HG03378 (cell line): Measurements from ENCODE around the gene TCP1.
"Not testable (repeated sequence)": the region's sequence is repeated elsewhere in the genome, so short reads cannot be mapped to it uniquely, and the experiment has no call there.

Experiments
- ATAC-seq: cut with Tn5 transposase; IDR thresholded peaks from one replicate; pipeline ENCODE4 v1.9.1; 2021; ENCODE audit warnings: mild to moderate bottlenecking, moderate library complexity; ENCODE audit not compliant: unreplicated experiment

TCP1 gene

DNA sequence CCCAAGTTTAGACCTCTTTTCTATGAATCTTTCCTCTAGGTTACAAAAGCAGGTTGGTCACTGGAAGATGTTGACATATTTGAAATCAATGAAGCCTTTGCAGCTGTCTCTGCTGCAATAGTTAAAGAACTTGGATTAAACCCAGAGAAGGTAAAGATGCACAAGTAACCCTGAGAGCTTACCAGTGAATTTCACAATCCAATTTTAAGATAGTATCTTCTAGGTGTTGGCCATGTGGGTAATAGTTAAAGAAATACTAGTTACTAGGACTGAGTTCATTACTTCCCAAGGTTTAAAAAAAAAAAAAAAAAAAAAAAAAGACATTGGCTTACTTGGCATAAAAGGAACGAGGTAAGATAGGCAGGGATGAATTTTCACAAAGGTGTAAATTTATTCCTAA lies 11.3 kb downstream of the TCP1 start:
- no peak for ATAC-seq

DNA sequence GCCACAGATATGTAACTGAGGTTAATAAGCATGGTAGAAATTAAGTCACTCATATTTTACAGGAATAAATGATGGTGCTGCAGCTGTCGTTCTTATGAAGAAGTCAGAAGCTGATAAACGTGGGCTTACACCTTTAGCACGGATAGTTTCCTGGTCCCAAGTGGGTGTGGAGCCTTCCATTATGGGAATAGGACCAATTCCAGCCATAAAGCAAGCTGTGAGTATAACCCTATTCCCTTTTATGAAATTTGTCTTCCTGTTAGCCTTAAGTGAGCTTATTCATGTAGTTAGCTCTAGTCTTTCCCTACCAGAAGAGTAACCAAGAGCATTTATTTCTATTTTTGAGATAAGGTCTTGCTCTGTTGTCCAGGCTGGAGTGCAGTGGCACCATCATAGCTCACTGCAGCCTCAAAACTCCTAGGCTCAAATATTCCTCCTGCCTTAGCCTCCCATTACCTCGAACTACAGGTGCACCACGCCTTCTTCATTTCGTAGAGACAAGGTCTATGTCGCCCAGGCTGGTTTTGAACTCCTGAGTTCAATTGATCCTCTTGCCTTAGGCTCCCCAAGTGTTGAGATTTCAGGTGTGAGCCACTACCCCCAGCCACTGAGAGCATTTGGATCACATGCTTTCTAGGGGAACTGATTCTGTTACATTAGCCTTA lies 12.0 kb downstream of the TCP1 start:
- ATAC-seq = no peak

GRCh38 chr6:159772196-159772595 lies 17.2 kb downstream of the TCP1 start:
- ATAC-seq = no peak

- ATAC-seq = no peak
These were observed 19.9 kb downstream of the TCP1 start for GRCh38 chr6:159769470-159769869.

DNA sequence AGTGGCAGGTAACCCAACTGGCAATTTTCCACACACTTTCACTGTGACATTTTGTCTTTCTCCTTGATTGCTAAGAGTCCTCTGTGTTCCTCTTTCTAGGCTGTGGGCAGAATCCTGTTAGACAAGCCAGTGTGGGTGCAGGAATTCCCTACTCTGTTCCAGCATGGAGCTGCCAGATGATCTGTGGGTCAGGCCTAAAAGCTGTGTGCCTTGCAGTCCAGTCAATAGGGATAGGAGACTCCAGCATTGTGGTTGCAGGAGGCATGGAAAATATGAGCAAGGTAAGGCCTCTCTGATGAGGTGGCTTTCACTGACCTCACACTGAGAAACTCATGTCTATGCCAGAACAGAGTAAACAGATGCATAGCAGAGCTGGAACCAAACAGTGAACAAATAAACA lies 22.5 kb downstream of the TCP1 start:
- ATAC-seq = no peak

DNA sequence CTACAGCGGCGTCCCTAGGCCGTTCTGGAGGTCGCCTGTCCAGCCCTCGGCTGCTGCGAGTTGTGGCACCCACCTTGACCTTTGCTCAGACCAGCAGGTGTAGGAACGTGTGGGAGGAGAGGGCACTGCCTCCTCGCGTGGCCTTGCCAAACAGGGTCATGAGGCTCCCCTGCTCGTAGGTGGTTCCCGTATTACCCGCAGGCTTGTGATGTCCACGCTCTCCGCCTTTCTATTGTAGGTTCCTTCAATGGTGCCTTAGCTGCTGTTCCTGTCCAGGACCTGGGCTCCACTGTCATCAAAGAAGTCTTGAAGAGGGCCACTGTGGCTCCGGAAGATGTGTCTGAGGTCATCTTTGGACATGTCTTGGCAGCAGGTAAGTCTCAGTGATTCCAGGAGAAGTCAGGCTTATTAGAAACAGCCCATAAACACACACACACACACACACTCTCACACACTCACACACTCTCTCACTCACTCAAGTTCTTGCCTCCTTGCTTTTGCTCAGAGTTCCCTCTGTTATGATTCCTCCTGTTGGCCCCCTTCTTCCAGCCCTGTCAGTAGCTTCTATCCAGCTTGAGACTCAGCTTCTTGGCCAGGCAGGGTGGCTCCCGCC lies 26.6 kb downstream of the TCP1 start:
- peak; percentile 17 for ATAC-seq

DNA sequence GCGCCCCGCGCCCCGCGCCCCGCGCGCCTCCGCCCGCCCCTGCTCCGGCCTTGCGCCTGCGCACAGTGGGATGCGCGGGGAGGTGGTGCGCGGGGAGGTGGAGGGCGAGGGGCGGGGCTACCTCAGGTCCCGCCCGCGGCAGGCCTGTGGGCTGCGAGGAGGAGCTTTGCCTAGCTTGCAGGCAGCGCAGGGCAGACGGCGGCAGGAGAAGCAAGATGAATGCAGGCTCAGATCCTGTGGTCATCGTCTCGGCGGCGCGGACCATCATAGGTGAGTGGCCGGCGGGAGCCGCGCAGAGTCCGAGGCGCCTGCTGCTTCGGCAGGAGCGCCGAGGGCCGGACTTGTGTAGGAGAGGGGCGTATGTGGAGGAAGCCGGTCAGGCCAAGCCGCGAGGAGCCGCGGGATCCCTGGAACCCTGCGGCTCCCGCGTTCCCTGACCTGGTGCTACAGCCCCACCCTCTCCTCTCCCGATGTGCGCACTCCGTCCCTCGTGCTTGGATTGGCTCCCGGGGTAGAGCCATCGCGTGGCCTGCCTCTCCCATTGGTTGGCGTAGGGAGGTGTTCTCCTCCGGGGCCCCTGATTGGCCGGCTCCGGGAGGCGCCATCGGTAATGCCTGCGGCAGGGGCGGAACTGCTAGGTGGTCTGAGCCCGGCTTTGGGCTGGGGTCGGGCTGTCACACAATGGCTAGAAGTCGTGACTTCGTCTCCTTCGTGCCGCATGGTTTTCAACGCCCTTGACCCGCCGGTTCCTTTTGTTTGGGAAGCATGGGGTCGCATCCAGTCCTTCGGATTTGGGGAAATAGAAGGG lies 27.3 kb downstream of the TCP1 start, which contains the start of gene ACAT2:
Gene ACAT2, plus strand, starts transcription at position 173 of the 808 bp plus-strand sequence. Its CDS starts 43 bp downstream, at position 216.
- peak; percentile 96 for ATAC-seq

DNA sequence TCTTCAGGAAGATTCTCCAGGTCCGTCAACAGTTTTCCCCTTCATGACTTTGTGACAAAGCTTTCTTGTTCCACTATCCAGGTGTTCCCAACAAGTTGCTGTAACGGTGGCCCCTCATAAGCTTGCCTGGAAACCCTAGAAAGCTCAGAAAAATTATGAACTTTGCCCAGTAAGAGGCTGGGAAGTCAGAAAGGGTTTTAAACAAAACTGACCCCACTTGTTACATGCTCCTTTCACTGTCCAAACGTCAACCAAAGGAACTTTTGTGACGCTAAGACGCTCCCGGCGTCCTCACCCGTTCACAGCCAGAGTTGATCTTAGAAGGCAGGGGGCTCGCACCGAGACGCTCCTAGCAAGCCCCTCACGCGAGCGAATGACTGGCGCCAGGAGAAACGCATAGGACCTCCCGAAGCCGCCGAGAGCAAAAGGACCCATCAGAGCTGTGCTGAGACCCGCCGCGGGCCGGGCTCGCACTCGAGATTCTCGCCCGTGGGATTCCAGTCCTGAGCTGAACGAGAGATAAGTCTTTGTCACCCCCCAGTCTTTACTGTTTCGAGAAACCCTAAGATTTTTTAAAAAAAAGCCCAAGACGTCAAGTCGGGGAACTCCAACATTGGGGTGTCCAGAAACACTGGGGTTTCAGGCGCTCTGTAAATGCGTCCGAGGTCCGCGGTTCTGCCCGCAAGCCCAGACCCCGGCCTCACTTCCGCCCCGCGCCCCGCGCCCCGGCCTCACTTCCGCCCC lies 28.1 kb downstream of the TCP1 start:
- ATAC-seq = no peak

- no peak for ATAC-seq
These were observed 28.8 kb downstream of the TCP1 start for GRCh38 chr6:159760602-159761057.

- ATAC-seq = no peak
These were observed 29.8 kb downstream of the TCP1 start for GRCh38 chr6:159759645-159760044.

DNA sequence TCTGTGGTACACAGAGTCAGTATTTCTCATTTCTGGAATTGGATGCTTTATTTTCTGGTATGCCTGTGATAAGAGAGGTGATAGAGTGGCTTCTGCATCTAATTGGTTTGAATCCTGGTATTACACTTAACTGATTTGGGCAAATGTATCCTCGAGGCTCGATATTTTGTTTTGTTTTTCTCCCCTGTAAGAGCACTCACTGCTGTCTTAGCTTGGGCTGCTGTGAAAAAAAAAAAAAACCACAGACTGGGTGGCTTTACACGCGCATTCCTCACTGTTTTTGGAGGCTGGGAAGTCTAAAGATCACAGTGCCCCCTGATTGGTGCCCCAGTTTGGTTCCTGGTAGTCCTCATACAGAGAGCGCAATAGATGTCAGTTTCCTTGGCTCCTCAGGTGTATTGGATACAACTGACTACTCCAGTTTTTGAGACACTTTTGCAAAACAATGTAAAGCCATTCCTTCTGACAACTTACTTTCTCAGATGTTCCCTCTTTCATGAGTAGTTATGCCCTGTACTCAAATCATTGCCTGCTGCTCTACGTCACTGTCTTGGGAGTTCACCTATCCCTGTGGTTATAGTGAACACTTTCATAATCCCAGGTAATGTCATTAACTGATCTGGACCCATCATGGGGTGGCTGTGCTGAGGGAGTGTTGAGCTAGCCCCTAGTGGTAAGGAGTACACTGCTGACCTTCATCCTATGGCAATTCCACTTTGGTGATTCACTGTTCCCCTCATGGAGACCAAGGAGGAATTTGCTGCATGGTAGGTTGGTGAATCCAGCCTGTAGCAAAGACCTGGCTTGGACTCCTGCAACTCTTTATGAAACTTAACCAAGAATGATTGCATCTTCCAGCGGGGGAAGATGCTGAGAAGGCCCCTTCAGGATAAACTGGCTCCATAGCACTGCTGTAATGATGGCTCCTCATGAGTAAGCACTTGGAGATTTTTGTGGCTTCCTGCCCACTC lies 31.1 kb downstream of the TCP1 start:
- ATAC-seq = no peak

DNA sequence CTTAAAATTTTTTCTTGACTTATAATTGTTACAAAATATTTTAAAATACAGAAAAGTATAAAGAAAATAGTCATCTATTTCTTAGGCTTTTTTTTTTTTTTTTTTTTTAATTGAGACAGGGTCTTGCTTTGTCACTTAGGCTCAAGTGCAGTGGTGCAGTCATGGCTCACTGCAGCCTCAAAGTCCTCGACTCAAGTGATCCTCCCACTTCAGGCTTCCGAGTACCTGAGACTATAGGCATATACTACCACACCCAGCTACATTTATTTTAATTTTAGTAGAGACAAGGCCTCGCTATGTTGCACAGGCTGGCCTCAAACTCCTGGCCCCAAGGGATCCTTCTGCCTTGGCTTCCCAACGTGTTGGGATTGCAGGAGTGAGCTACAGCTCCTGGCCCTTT lies 32.9 kb downstream of the TCP1 start:
- ATAC-seq = no peak

DNA sequence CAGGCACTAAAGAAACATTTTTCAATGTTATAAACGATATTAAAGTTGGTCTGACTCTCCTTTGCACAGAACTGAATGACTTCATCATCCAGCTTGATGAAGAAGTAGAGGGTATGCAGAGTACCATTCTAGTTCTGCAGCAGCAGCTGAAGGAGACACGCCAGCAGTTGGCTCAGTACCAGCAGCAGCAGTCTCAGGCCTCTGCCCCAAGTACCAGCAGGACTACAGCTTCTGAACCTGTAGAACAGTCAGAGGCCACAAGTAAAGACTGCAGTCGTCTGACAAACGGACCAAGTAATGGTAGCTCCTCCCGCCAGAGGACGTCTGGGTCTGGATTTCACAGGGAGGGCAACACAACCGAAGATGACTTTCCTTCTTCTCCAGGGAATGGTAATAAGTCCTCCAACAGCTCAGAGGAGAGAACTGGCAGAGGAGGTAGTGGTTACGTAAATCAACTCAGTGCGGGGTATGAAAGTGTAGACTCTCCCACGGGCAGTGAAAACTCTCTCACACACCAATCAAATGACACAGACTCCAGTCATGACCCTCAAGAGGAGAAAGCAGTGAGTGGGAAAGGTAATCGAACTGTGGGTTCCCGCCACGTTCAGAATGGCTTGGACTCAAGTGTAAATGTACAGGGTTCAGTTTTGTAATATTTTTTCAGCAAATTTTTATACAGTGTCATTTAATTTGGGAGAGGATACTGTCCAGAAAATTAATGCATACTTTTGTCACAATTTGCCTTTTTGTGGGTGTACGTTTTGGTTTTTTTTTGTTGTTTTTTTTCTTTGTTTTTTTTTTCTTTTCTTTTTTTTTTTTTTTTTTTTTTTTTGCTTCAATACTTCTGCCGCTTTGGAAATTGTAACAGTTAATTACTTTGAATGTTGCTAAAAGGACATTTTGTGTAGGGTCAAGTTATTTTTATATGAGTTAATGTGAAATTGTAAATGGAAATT lies 34.2 kb downstream of the TCP1 start:
- no peak for ATAC-seq

- no peak for ATAC-seq
These were observed 35.0 kb downstream of the TCP1 start for GRCh38 chr6:159754401-159754800.

DNA sequence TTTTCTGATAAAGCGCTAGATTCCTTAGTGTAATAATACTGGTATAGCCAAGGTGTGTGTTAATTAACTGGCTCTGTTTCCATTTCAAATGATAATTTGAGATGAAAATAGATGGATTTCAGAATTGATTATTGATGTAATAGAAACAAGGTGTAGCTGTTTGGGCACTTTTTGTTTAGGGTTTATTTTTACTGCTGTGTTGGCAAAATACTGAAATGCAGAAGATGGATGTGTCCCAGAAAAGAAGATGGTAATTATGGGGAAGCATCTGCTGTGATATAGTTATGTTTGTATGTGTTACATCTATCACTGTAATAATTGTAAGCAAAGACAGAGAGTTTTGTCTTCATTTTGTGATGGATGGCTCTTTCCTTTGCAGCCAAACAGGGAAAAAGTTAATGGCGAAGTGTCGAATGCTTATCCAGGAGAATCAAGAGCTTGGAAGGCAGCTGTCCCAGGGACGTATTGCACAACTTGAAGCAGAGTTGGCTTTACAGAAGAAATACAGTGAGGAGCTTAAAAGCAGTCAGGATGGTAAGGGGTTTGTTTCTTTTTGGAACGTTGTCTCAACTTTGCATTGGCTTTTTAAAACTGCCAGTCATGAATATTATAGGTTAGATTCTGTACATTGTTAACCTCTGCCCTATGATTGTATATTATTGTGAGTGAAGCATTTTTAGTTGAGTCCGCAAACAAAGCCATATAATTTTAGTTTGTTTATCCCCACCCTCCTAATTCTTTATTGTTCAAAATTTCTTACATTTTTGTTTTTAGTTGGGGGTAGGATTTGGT lies 36.1 kb downstream of the TCP1 start:
- no peak for ATAC-seq

DNA sequence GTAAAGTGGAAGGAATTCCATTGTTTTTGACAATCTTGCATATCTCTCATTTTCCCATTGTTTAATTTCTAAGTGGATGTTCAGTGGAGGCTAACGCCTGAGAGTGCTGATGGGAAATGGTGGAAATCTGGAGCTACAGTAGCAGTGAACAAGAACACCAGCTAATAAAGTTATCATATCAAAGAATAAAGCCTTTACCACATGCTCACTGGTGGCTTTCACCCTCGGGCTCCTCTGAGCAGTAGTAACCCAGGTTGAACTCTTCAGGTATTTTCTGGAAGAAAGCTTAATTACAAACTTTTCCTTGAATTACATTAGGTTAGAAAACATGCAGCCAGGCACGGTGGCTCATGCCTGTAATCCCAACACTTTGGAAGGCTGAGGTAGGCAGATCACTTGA lies 38.0 kb downstream of the TCP1 start:
- ATAC-seq = no peak

- not testable (repeated sequence) for ATAC-seq
These were observed 41.3 kb downstream of the TCP1 start for GRCh38 chr6:159748127-159748526.

DNA sequence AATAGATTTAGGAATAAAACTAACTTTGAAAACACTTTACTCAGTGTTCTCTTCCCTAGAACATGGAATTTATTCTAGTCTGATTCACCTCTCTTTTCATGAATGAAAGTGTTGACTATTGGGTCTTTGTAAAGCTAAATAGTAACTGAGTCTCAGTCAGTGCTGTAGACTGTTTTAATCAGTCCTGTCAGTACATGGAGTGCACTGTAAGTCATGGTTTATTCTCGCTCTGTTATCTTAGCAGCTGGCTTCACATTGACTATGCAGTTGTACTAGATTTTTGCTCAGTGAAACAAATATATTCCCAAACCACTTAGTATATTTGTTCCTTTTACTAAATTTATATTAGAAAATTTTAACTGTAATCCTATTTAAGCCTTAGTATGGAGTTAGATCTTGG lies 42.6 kb downstream of the TCP1 start:
- ATAC-seq = no peak
